ENCODE data around the gene PCMT1.

GRCh38 chr6:149728499-149729234 lies 20.9 kb upstream of the PCMT1 start:
- TF ChIP-seq POLR2A (IDR thresholded peaks at IDR 0.05) (no peak), CTCF (IDR thresholded peaks at IDR 0.05) (no peak)

Data from esophagus squamous epithelium (tissue), 4 donors.